ENCODE results near the gene DAP.

Gene DAP

GRCh38 chr5:10759111-10759510 lies 1.9 kb downstream of the DAP start:
- Histone ChIP-seq H3K4me3 (ENCODE audit: low read length) (peak overlapping the region; percentile 78), H3K4me1 (ENCODE audit: control insufficient read depth, insufficient read depth, low read length) (peaks cover 37% of the 10 kb centered on the region), H3K27me3 (ENCODE audit: control insufficient read depth, insufficient read depth, low read length) (no peaks in the 10 kb centered on the region), H3K36me3 (ENCODE audit: insufficient read depth, low read length) (peaks cover 8% of the 10 kb centered on the region), H3K9ac (ENCODE audit: low read depth, low read length) (no peak overlapping the region), H3K4me2 (ENCODE audit: low read length) (peak overlapping the region; percentile 81), H3K9me3 (replicated peaks; ENCODE audit: low read length) (no peaks in the 10 kb centered on the region)

- peaks cover 37% of the 10 kb centered on the region for H3K4me1 ChIP-seq (ENCODE audit: control insufficient read depth, insufficient read depth, low read length)
- H3K9ac ChIP-seq (ENCODE audit: low read depth, low read length): no peak overlapping the region
- peaks cover 14% of the 10 kb centered on the region for H3K36me3 ChIP-seq (ENCODE audit: insufficient read depth, low read length)
- no peak overlapping the region for H3K4me2 ChIP-seq (ENCODE audit: low read length)
- no peaks in the 10 kb centered on the region for H3K9me3 ChIP-seq (replicated peaks; ENCODE audit: low read length)
- no peaks in the 10 kb centered on the region for H3K27me3 ChIP-seq (ENCODE audit: control insufficient read depth, insufficient read depth, low read length)
- H3K4me3 ChIP-seq (ENCODE audit: low read length): no peak overlapping the region
These were observed 3.0 kb downstream of the DAP start for GRCh38 chr5:10757922-10758555.

GRCh38 chr5:10757043-10757442 lies 4.0 kb downstream of the DAP start:
- Histone ChIP-seq H3K4me3 (ENCODE audit: low read length) (peak overlapping the region; percentile 17), H3K27me3 (ENCODE audit: control insufficient read depth, insufficient read depth, low read length) (no peaks in the 10 kb centered on the region), H3K36me3 (ENCODE audit: insufficient read depth, low read length) (peaks cover 20% of the 10 kb centered on the region), H3K4me2 (ENCODE audit: low read length) (peak overlapping the region; percentile 59), H3K9me3 (replicated peaks; ENCODE audit: low read length) (no peaks in the 10 kb centered on the region), H3K9ac (ENCODE audit: low read depth, low read length) (no peak overlapping the region), H3K4me1 (ENCODE audit: control insufficient read depth, insufficient read depth, low read length) (peaks cover 37% of the 10 kb centered on the region)

GRCh38 chr5:10756549-10756948 lies 4.5 kb downstream of the DAP start:
- Histone ChIP-seq H3K27me3 (ENCODE audit: control insufficient read depth, insufficient read depth, low read length) (no peaks in the 10 kb centered on the region), H3K4me3 (ENCODE audit: low read length) (peak overlapping the region; percentile 17), H3K9me3 (replicated peaks; ENCODE audit: low read length) (no peaks in the 10 kb centered on the region), H3K4me2 (ENCODE audit: low read length) (peak overlapping the region; percentile 59), H3K36me3 (ENCODE audit: insufficient read depth, low read length) (peaks cover 20% of the 10 kb centered on the region), H3K9ac (ENCODE audit: low read depth, low read length) (no peak overlapping the region), H3K4me1 (ENCODE audit: control insufficient read depth, insufficient read depth, low read length) (peaks cover 32% of the 10 kb centered on the region)

GRCh38 chr5:10753178-10753577 lies 7.9 kb downstream of the DAP start:
- no peak overlapping the region for H3K4me3 ChIP-seq (ENCODE audit: low read length)
- no peak overlapping the region for H3K4me2 ChIP-seq (ENCODE audit: low read length)
- no peaks in the 10 kb centered on the region for H3K27me3 ChIP-seq (ENCODE audit: control insufficient read depth, insufficient read depth, low read length)
- no peak overlapping the region for H3K9ac ChIP-seq (ENCODE audit: low read depth, low read length)
- H3K36me3 ChIP-seq (ENCODE audit: insufficient read depth, low read length): peaks cover 30% of the 10 kb centered on the region
- no peaks in the 10 kb centered on the region for H3K9me3 ChIP-seq (replicated peaks; ENCODE audit: low read length)
- peaks cover 12% of the 10 kb centered on the region for H3K4me1 ChIP-seq (ENCODE audit: control insufficient read depth, insufficient read depth, low read length)

- Histone ChIP-seq H3K4me3 (ENCODE audit: low read length) (no peak overlapping the region), H3K27me3 (ENCODE audit: control insufficient read depth, insufficient read depth, low read length) (no peaks in the 10 kb centered on the region), H3K36me3 (ENCODE audit: insufficient read depth, low read length) (peaks cover 35% of the 10 kb centered on the region), H3K9me3 (replicated peaks; ENCODE audit: low read length) (no peaks in the 10 kb centered on the region), H3K4me2 (ENCODE audit: low read length) (no peak overlapping the region), H3K4me1 (ENCODE audit: control insufficient read depth, insufficient read depth, low read length) (peaks cover 9% of the 10 kb centered on the region), H3K9ac (ENCODE audit: low read depth, low read length) (no peak overlapping the region)
These were observed 8.6 kb downstream of the DAP start for GRCh38 chr5:10752451-10752850.

- Histone ChIP-seq H3K4me2 (ENCODE audit: low read length) (no peak overlapping the region), H3K9ac (ENCODE audit: low read depth, low read length) (no peak overlapping the region), H3K36me3 (ENCODE audit: insufficient read depth, low read length) (peaks cover 43% of the 10 kb centered on the region), H3K4me1 (ENCODE audit: control insufficient read depth, insufficient read depth, low read length) (no peaks in the 10 kb centered on the region), H3K9me3 (replicated peaks; ENCODE audit: low read length) (no peaks in the 10 kb centered on the region), H3K27me3 (ENCODE audit: control insufficient read depth, insufficient read depth, low read length) (no peaks in the 10 kb centered on the region), H3K4me3 (ENCODE audit: low read length) (no peak overlapping the region)
These were observed 10.1 kb downstream of the DAP start for GRCh38 chr5:10750909-10751308.

GRCh38 chr5:10747678-10748622 lies 13.1 kb downstream of the DAP start:
- Histone ChIP-seq H3K36me3 (ENCODE audit: insufficient read depth, low read length) (peaks cover 66% of the 10 kb centered on the region), H3K9ac (ENCODE audit: low read depth, low read length) (no peak overlapping the region), H3K4me1 (ENCODE audit: control insufficient read depth, insufficient read depth, low read length) (no peaks in the 10 kb centered on the region), H3K27me3 (ENCODE audit: control insufficient read depth, insufficient read depth, low read length) (no peaks in the 10 kb centered on the region), H3K9me3 (replicated peaks; ENCODE audit: low read length) (no peaks in the 10 kb centered on the region), H3K4me2 (ENCODE audit: low read length) (no peak overlapping the region), H3K4me3 (ENCODE audit: low read length) (no peak overlapping the region)

GRCh38 chr5:10746711-10747110 lies 14.3 kb downstream of the DAP start:
- H3K27me3 ChIP-seq (ENCODE audit: control insufficient read depth, insufficient read depth, low read length): no peaks in the 10 kb centered on the region
- no peaks in the 10 kb centered on the region for H3K4me1 ChIP-seq (ENCODE audit: control insufficient read depth, insufficient read depth, low read length)
- peaks cover 66% of the 10 kb centered on the region for H3K36me3 ChIP-seq (ENCODE audit: insufficient read depth, low read length)
- H3K4me2 ChIP-seq (ENCODE audit: low read length): no peak overlapping the region
- H3K9me3 ChIP-seq (replicated peaks; ENCODE audit: low read length): no peaks in the 10 kb centered on the region
- H3K4me3 ChIP-seq (ENCODE audit: low read length): no peak overlapping the region
- H3K9ac ChIP-seq (ENCODE audit: low read depth, low read length): no peak overlapping the region

GRCh38 chr5:10745133-10745532 lies 15.9 kb downstream of the DAP start:
- H3K4me3 ChIP-seq (ENCODE audit: low read length): no peak overlapping the region
- H3K4me1 ChIP-seq (ENCODE audit: control insufficient read depth, insufficient read depth, low read length): no peaks in the 10 kb centered on the region
- peaks cover 75% of the 10 kb centered on the region for H3K36me3 ChIP-seq (ENCODE audit: insufficient read depth, low read length)
- H3K9ac ChIP-seq (ENCODE audit: low read depth, low read length): no peak overlapping the region
- H3K4me2 ChIP-seq (ENCODE audit: low read length): no peak overlapping the region
- no peaks in the 10 kb centered on the region for H3K27me3 ChIP-seq (ENCODE audit: control insufficient read depth, insufficient read depth, low read length)
- no peaks in the 10 kb centered on the region for H3K9me3 ChIP-seq (replicated peaks; ENCODE audit: low read length)

- Histone ChIP-seq H3K36me3 (ENCODE audit: insufficient read depth, low read length) (peaks cover 70% of the 10 kb centered on the region), H3K9ac (ENCODE audit: low read depth, low read length) (no peak overlapping the region), H3K9me3 (replicated peaks; ENCODE audit: low read length) (no peaks in the 10 kb centered on the region), H3K4me3 (ENCODE audit: low read length) (no peak overlapping the region), H3K4me2 (ENCODE audit: low read length) (no peak overlapping the region), H3K4me1 (ENCODE audit: control insufficient read depth, insufficient read depth, low read length) (no peaks in the 10 kb centered on the region), H3K27me3 (ENCODE audit: control insufficient read depth, insufficient read depth, low read length) (no peaks in the 10 kb centered on the region)
These were observed 16.4 kb downstream of the DAP start for GRCh38 chr5:10744681-10745080.

All from skeletal muscle satellite cell (primary cell).